Measurements from ENCODE around the gene SMIM8. TPM values are rescaled to one million over a fixed set of nuclear protein-coding genes. Genes with fewer than 3 reads are reported as not detected.
A peak's percentile ranks its signal among the peaks of the same experiment; 100 is the strongest.

Gene SMIM8
- polyA plus RNA-seq, 1 donor from 2014 or later = 10.4 TPM

- Mint-ChIP-seq H3K27me3 (no peaks in the 10 kb centered on the region), H3K4me3 (no peak overlapping the region), H3K4me1 (peaks cover 0 to 1% (median 0%) of the 10 kb centered on the region in 3 donors), H3K9me3 (no peaks in the 10 kb centered on the region), H3K27ac (no peak overlapping the region), H3K36me3 (peaks cover 3% of the 10 kb centered on the region)
Measured at GRCh38 chr6:87350516-87350915, 28.1 kb downstream of the SMIM8 start.

GRCh38 chr6:87351583-87351982 lies 29.2 kb downstream of the SMIM8 start:
- H3K27ac Mint-ChIP-seq = no peak overlapping the region
- no peaks in the 10 kb centered on the region for H3K9me3 Mint-ChIP-seq
- H3K4me1 Mint-ChIP-seq = peaks cover 0 to 1% (median 0%) of the 10 kb centered on the region in 3 donors
- H3K4me3 Mint-ChIP-seq = no peak overlapping the region
- no peaks in the 10 kb centered on the region for H3K27me3 Mint-ChIP-seq
- peaks cover 7% of the 10 kb centered on the region for H3K36me3 Mint-ChIP-seq

- H3K36me3 Mint-ChIP-seq = peaks cover 5% of the 10 kb centered on the region
Measured at GRCh38 chr6:87356181-87356580, 33.8 kb downstream of the SMIM8 start.

GRCh38 chr6:87357479-87358196 lies 35.2 kb downstream of the SMIM8 start:
- H3K27me3 Mint-ChIP-seq = no peaks in the 10 kb centered on the region
- no peak overlapping the region for H3K27ac Mint-ChIP-seq
- peaks cover 0 to 3% (median 2%) of the 10 kb centered on the region in 3 donors for H3K9me3 Mint-ChIP-seq
- H3K36me3 Mint-ChIP-seq = peaks cover 4% of the 10 kb centered on the region
- no peak overlapping the region for H3K4me3 Mint-ChIP-seq
- no peaks in the 10 kb centered on the region for H3K4me1 Mint-ChIP-seq

More at GRCh38 chr6:87356181-87356580, 33.8 kb downstream of the SMIM8 start:
- Mint-ChIP-seq H3K27ac (peak overlapping the region in 1 of 3 donors; percentile 41), H3K9me3 (peaks cover 0 to 2% (median 0%) of the 10 kb centered on the region in 3 donors), H3K27me3 (no peaks in the 10 kb centered on the region), H3K4me1 (no peaks in the 10 kb centered on the region), H3K4me3 (no peak overlapping the region)

GRCh38 chr6:87364602-87365252 lies 42.3 kb downstream of the SMIM8 start:
- H3K27me3 Mint-ChIP-seq = no peaks in the 10 kb centered on the region
- H3K4me1 Mint-ChIP-seq = no peaks in the 10 kb centered on the region

GRCh38 chr6:87366072-87366827 lies 43.9 kb downstream of the SMIM8 start:
- H3K27me3 Mint-ChIP-seq = no peaks in the 10 kb centered on the region
- H3K9me3 Mint-ChIP-seq = peaks cover 3 to 15% (median 5%) of the 10 kb centered on the region in 3 donors
- no peak overlapping the region for H3K27ac Mint-ChIP-seq
- no peak overlapping the region for H3K4me3 Mint-ChIP-seq
- H3K36me3 Mint-ChIP-seq = peaks cover 19% of the 10 kb centered on the region
- no peaks in the 10 kb centered on the region for H3K4me1 Mint-ChIP-seq

More at GRCh38 chr6:87364602-87365252, 42.3 kb downstream of the SMIM8 start:
- peaks cover 3 to 11% (median 4%) of the 10 kb centered on the region in 3 donors for H3K9me3 Mint-ChIP-seq
- H3K36me3 Mint-ChIP-seq = peaks cover 19% of the 10 kb centered on the region
- H3K4me3 Mint-ChIP-seq = no peak overlapping the region
- no peak overlapping the region for H3K27ac Mint-ChIP-seq

GRCh38 chr6:87366899-87367298 lies 44.5 kb downstream of the SMIM8 start:
- no peaks in the 10 kb centered on the region for H3K27me3 Mint-ChIP-seq
- H3K27ac Mint-ChIP-seq = no peak overlapping the region
- H3K36me3 Mint-ChIP-seq = peaks cover 19% of the 10 kb centered on the region
- H3K4me1 Mint-ChIP-seq = no peaks in the 10 kb centered on the region
- no peak overlapping the region for H3K4me3 Mint-ChIP-seq
- H3K9me3 Mint-ChIP-seq = peaks cover 3 to 15% (median 5%) of the 10 kb centered on the region in 3 donors

- Mint-ChIP-seq H3K27ac (no peak overlapping the region), H3K27me3 (no peaks in the 10 kb centered on the region), H3K4me3 (no peak overlapping the region), H3K9me3 (peaks cover 0 to 5% (median 3%) of the 10 kb centered on the region in 3 donors), H3K4me1 (peaks cover under 1 to 5% (median 2%) of the 10 kb centered on the region in 3 donors), H3K36me3 (peaks cover 3% of the 10 kb centered on the region)
Measured at GRCh38 chr6:87373377-87373776, 51.0 kb downstream of the SMIM8 start.

GRCh38 chr6:87375315-87375714 lies 52.9 kb downstream of the SMIM8 start:
- H3K27me3 Mint-ChIP-seq = no peaks in the 10 kb centered on the region
- peaks cover 5% of the 10 kb centered on the region for H3K36me3 Mint-ChIP-seq
- no peaks in the 10 kb centered on the region for H3K9me3 Mint-ChIP-seq
- no peak overlapping the region for H3K4me3 Mint-ChIP-seq
- H3K27ac Mint-ChIP-seq = no peak overlapping the region
- peaks cover 11 to 15% (median 12%) of the 10 kb centered on the region in 3 donors for H3K4me1 Mint-ChIP-seq

- H3K27ac Mint-ChIP-seq = no peak overlapping the region
- H3K36me3 Mint-ChIP-seq = peaks cover 5% of the 10 kb centered on the region
- H3K27me3 Mint-ChIP-seq = no peaks in the 10 kb centered on the region
- peaks cover 11 to 15% (median 12%) of the 10 kb centered on the region in 3 donors for H3K4me1 Mint-ChIP-seq
- H3K9me3 Mint-ChIP-seq = no peaks in the 10 kb centered on the region
- H3K4me3 Mint-ChIP-seq = no peak overlapping the region
Measured at GRCh38 chr6:87376643-87377042, 54.3 kb downstream of the SMIM8 start.

GRCh38 chr6:87378947-87379346 lies 56.6 kb downstream of the SMIM8 start:
- Mint-ChIP-seq H3K4me3 (peak overlapping the region in 3 of 4 donors; percentile 44 to 87 (median 81)), H3K36me3 (peaks cover 2% of the 10 kb centered on the region), H3K9me3 (no peaks in the 10 kb centered on the region), H3K4me1 (peaks cover 11 to 15% (median 12%) of the 10 kb centered on the region in 3 donors), H3K27me3 (no peaks in the 10 kb centered on the region), H3K27ac (peak overlapping the region; percentile 3 to 80 (median 13))

- Mint-ChIP-seq H3K27me3 (no peaks in the 10 kb centered on the region), H3K9me3 (no peaks in the 10 kb centered on the region), H3K4me3 (no peak overlapping the region), H3K4me1 (peaks cover 11 to 12% (median 11%) of the 10 kb centered on the region in 3 donors), H3K36me3 (peaks cover 2% of the 10 kb centered on the region), H3K27ac (no peak overlapping the region)
Measured at GRCh38 chr6:87382861-87383260, 60.5 kb downstream of the SMIM8 start.

GRCh38 chr6:87384038-87384437 lies 61.6 kb downstream of the SMIM8 start:
- H3K4me1 Mint-ChIP-seq = peaks cover 3 to 4% (median 3%) of the 10 kb centered on the region in 3 donors
- H3K27me3 Mint-ChIP-seq = no peaks in the 10 kb centered on the region
- H3K9me3 Mint-ChIP-seq = no peaks in the 10 kb centered on the region
- no peaks in the 10 kb centered on the region for H3K36me3 Mint-ChIP-seq
- H3K27ac Mint-ChIP-seq = no peak overlapping the region
- H3K4me3 Mint-ChIP-seq = no peak overlapping the region

- H3K4me3 Mint-ChIP-seq = no peak overlapping the region
- no peak overlapping the region for H3K27ac Mint-ChIP-seq
- no peaks in the 10 kb centered on the region for H3K9me3 Mint-ChIP-seq
- no peaks in the 10 kb centered on the region for H3K27me3 Mint-ChIP-seq
- peaks cover 0 to 1% (median 0%) of the 10 kb centered on the region in 3 donors for H3K4me1 Mint-ChIP-seq
- no peaks in the 10 kb centered on the region for H3K36me3 Mint-ChIP-seq
Measured at GRCh38 chr6:87384449-87384848, 62.1 kb downstream of the SMIM8 start.

- no peak overlapping the region for H3K4me3 Mint-ChIP-seq
- H3K27ac Mint-ChIP-seq = no peak overlapping the region
- H3K9me3 Mint-ChIP-seq = no peaks in the 10 kb centered on the region
- no peaks in the 10 kb centered on the region for H3K36me3 Mint-ChIP-seq
- H3K4me1 Mint-ChIP-seq = peaks cover 0 to 6% (median 2%) of the 10 kb centered on the region in 3 donors
- H3K27me3 Mint-ChIP-seq = no peaks in the 10 kb centered on the region
Measured at GRCh38 chr6:87391334-87391733, 68.9 kb downstream of the SMIM8 start.
